GM20000 (cell line): Measurements from ENCODE around the gene CD200.
"Not testable (repeated sequence)": the region's sequence is repeated elsewhere in the genome, so short reads cannot be mapped to it uniquely, and the experiment has no call there.

Source experiments
- DNase-seq: peaks from one replicate; pipeline ENCODE4 v3.0.0; 2012; ENCODE audit warnings: low spot score
- CTCF ChIP-seq: IDR thresholded peaks from 2 replicates; pipeline ENCODE4 v1.5.1; 2012; ENCODE audit warnings: mild to moderate bottlenecking, control low read depth; ENCODE audit errors: extremely low read depth, missing control alignments

CD200 gene

GRCh38 chr3:112377568-112378071 lies 44.7 kb downstream of the CD200 start:
- TF ChIP-seq CTCF = no peak
- DNase-seq = no peak

- not testable (repeated sequence) for DNase-seq
These were observed 45.4 kb downstream of the CD200 start for GRCh38 chr3:112378347-112378746.

- no peak for DNase-seq
These were observed 46.2 kb downstream of the CD200 start for GRCh38 chr3:112379020-112379690.

GRCh38 chr3:112381673-112382542 lies 49.0 kb downstream of the CD200 start:
- no peak for TF ChIP-seq CTCF
- DNase-seq = no peak

More at GRCh38 chr3:112379020-112379690, 46.2 kb downstream of the CD200 start:
- TF ChIP-seq CTCF = no peak

- no peak for DNase-seq
- TF ChIP-seq CTCF = no peak
These were observed 49.7 kb downstream of the CD200 start for GRCh38 chr3:112382543-112383160.

GRCh38 chr3:112384769-112385168 lies 51.8 kb downstream of the CD200 start:
- TF ChIP-seq CTCF = no peak

GRCh38 chr3:112388972-112389371 lies 56.0 kb downstream of the CD200 start:
- no peak for TF ChIP-seq CTCF
- no peak for DNase-seq

More at GRCh38 chr3:112384769-112385168, 51.8 kb downstream of the CD200 start:
- no peak for DNase-seq
